ENCODE results near the gene SPATA9.
"Not testable (repeated sequence)": the region's sequence is repeated elsewhere in the genome, so short reads cannot be mapped to it uniquely, and the experiment has no call there.

The SPATA9 gene

GRCh38 chr5:95672641-95673040 lies 10.2 kb downstream of the SPATA9 start:
- DNase-seq: no peak

GRCh38 chr5:95671826-95672225 lies 11.0 kb downstream of the SPATA9 start:
- no peak for DNase-seq

DNA sequence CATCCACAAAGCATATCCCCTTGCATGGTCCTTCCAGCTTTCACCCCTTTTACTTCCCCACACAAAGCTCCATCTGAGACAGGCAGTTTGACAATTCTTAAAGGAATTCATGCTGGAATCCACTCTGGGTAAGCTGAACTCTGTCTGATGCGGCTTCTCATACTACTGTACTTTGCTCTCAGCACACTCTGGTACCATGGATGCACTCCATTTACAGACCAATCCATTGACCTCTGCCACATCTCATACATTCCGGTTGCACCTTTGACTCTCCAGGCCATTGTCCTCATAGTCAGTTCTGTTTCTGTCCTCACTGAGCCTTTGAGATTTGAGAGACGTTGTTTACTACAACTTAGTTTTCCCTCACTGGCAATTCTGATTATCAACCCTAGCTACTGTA lies 12.2 kb downstream of the SPATA9 start:
- no peak for DNase-seq

DNA sequence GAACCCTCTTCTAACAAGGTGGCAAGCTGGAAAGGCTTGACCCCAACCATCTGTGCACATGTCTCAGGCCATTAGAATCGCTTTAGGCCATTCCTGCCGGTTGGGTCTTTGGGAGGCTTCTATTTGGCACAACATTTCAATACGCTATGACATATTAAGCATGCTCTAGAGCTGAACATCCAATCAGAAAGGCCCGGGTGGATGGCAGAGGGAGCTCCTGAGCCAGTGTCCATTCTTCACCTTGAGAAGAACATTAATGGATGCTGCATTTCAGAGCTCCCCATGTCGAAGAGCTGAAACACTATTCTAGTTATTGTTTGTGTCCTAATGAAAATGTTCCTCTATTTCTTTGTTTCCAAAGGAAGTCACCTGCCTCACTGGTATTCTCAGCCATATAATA lies 12.8 kb downstream of the SPATA9 start:
- no peak for DNase-seq

DNA sequence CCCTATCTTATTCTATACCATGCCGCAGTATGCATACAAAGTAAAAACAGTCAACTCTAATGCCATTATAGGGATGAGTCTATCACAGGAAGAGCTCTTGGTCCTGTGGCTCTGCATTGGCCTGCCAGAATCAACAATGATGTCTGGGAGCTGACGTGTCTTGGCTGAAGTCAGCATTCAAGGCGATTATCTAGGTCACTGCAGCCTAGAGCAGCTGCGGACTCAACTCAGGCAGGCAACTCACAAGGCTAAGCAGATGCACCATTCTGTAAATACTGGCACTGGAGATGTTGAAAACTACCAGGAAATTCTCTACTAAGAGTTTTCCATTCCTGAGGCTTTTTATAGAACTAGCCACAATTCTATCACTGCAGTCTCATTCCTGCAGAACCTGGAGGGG lies 13.3 kb downstream of the SPATA9 start:
- DNase-seq: no peak

DNA sequence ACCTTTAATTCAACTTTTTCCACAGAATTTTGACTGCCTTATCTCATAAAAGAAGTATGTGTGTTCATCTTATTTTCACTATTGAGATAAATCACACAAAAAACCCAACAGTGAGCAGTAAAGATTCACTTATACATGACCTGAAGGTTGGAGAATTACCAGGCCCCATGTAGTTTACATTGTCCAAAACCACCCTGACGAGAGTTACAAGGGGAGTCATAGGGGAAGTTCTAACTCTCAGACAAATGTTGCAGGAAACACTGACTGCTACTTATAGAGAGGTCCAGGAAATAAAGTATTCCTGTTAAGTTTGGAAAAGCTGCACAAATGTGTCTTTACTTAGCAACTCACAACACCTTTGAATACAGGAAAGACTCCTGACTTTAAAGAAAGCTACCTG lies 14.1 kb downstream of the SPATA9 start:
- no peak for DNase-seq

- DNase-seq: no peak
Measured at GRCh38 chr5:95668216-95668615, 14.6 kb downstream of the SPATA9 start.

- DNase-seq: no peak
Measured at GRCh38 chr5:95667678-95668077, 15.1 kb downstream of the SPATA9 start.

DNA sequence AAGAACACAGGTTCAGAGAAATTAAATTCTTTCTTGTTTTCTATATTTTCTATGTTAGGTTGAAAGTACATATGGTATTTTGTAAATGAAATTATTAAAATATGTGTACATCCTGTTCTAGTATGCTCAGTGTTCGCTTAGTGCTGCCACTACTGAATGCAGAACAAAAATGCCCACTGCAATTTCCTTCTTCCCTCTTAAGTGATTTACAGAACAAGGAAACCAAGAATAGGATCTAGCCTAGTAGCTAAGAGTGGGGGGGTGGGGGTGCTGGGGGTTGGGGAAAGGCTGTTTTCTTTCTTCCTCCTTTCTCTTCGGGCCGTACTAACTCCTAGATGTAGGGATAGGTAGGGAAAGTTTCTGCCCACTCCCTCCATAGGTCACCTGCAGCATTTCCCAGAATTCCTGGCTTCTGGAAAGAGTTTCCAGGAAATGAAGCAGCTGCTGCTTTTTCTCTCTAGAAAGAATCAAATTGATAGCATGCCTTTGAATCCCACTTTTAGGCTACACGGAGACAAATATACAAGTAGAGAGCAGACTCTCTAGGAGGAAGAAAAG lies 15.7 kb downstream of the SPATA9 start:
- no peak for DNase-seq

DNA sequence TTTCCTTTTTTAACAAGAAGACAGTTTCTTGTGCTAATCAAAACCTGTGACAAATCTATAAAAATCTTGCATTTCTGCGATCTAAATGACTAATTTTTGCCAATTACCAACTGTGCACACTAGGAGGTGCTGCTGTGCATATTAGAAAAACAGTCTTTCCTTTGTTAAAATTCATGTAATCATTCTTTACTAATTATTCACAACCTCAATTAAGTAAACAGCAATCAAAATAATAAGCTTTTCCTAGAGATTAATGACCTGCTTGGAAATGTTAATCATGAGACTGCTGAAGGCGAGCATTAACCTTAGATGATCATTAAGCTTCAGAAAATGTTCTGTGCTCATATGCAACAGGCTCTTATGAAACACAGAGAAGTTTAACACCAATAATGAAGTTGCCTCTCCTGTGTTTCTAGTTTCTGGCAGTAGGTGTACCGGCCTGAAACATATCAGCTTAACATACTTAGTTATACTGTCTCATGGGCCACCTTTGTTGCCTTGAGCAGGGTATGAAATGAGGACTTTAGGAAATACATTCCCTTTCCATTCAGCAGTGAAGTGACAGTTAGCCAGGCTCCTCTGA lies 18.5 kb downstream of the SPATA9 start:
- DNase-seq: peak; percentile 79

DNA sequence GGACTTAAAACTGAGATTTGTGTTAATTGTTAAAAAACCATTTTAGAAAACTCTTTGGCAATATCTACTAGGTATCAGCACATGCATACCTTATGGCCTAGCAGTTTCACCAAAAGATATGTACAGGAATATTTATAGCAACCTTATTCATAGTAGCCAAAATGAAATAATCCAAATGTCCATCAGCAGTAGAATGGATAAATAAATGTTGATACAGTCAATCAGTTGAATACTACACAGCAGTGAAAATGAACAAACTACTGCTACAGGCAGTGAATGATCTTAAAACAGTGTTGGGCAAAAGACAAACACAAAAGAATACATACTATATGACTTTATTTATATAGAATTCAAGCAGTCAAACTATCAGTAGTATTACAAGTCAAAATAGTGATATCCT lies 19.8 kb downstream of the SPATA9 start:
- no peak for DNase-seq

- DNase-seq: no peak
Measured at GRCh38 chr5:95660060-95660459, 22.7 kb downstream of the SPATA9 start.

GRCh38 chr5:95655575-95655974 lies 27.2 kb downstream of the SPATA9 start:
- peak; percentile 88 for DNase-seq

- DNase-seq: no peak
Measured at GRCh38 chr5:95654196-95654595, 28.6 kb downstream of the SPATA9 start.

- no peak for DNase-seq
Measured at GRCh38 chr5:95652849-95653248, 29.9 kb downstream of the SPATA9 start.

GRCh38 chr5:95649842-95650620 lies 32.8 kb downstream of the SPATA9 start:
- peak; percentile 65 for DNase-seq

DNA sequence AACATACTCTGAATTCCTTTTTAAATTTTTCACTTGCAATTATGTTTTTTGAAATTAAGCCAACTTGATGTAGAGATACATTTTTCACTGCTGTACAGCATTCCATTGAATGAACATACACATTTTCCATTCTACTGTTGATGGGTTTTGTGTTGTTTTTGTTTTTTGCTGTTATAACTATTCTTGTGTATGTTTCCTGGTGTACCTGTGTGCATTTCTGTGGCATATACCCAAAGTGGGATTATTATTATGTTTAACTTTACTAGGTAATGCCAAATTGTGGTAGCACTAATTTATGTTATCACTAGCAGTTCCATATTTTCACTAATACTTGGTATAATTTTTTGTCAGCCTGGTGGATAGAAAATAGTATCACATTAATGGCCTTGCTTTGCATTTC lies 33.5 kb downstream of the SPATA9 start:
- peak; percentile 34 for DNase-seq

GRCh38 chr5:95647886-95648860 lies 34.6 kb downstream of the SPATA9 start:
- peak; percentile 96 for DNase-seq

GRCh38 chr5:95646569-95647431 lies 36.0 kb downstream of the SPATA9 start, which contains the start of gene RFESD:
Gene RFESD, plus strand, starts transcription at chr5:95646777. Its CDS starts 5,495 bp downstream, at chr5:95652272.
- peak; percentile 98 for DNase-seq

- not testable (repeated sequence) for DNase-seq
Measured at GRCh38 chr5:95646226-95646568, 36.6 kb downstream of the SPATA9 start.

GRCh38 chr5:95644351-95645042 lies 38.3 kb downstream of the SPATA9 start:
- peak; percentile 82 for DNase-seq

DNA sequence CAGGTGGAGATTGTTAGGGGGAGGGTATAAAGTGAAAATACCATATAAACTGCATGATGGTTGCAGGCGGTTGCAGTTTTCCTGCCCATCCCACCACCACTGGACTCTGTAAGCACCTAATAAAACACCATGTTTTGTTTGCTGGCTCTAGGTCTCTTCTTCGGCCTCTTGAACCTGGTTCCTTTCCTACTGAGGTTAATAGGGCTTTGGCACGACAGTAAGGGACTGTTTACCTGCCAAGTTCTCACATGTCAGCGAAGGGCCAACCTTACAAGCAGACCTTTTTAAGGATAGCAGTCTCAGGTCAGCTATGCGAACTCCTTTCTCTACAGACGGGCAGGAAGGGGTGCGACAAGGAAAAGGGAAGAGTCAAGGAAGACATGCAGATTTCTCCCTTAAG lies 39.6 kb downstream of the SPATA9 start:
- no peak for DNase-seq
